Testis (tissue), 2 donors: ENCODE measurements around the gene MT1M.

Experiments used
- CTCF ChIP-seq, 3 experiments: fragments of 450-650 bp in 2 of 3; fragments of 200-600 bp in 1 of 3; sonication (generic) in 1 of 3; IDR thresholded peaks; one replicate each; pipeline ENCODE4 v1.5.1; 2016 to 2019; ENCODE audit warnings: antibody characterized with exemption in 3 of 3, mild to moderate bottlenecking in 2 of 3, moderate library complexity in 1 of 3
- POLR2A ChIP-seq: fragments of 450-650 bp; IDR thresholded peaks from one replicate; pipeline ENCODE4 v1.6.1; 2017; ENCODE audit warnings: antibody characterized with exemption, mild to moderate bottlenecking, moderate library complexity

GRCh38 chr16:56610609-56611111 lies 21.8 kb upstream of the MT1M start:
- TF ChIP-seq POLR2A (no peak), CTCF (IDR thresholded peaks at IDR 0.05) (no peak)
